Keratinocyte (primary cell): ENCODE results near the gene PYGM. TPM values are rescaled to one million over a fixed set of nuclear protein-coding genes. Genes with fewer than 3 reads are reported as not detected.

ENCODE experiments used
- DNase-seq: peaks from one replicate; pipeline ENCODE4 v3.0.0-alpha.2; 2011; ENCODE audit warnings: low read depth, missing footprints, low spot score
- FAIRE-seq: peaks from 2 replicates; lab custom pipeline; 2011; peaks lifted over from hg19 to GRCh38; lab: Jason Lieb, UNC
- H2AFZ ChIP-seq: 2 replicates; pipeline ENCODE4 v1.6.0; 2012; ENCODE audit warnings: low read length, control low read depth, inconsistent platforms; ENCODE audit not compliant: control insufficient read depth
- H3K27ac ChIP-seq: 2 replicates; pipeline ENCODE4 v1.5.1; 2011; ENCODE audit warnings: low read length; ENCODE audit not compliant: control insufficient read depth, insufficient read depth
- H3K27me3 ChIP-seq: 3 replicates; pipeline ENCODE4 v1.6.0; 2011; ENCODE audit warnings: low read length; ENCODE audit not compliant: control insufficient read depth, insufficient read depth; ENCODE audit errors: extremely low read depth
- H3K36me3 ChIP-seq, 2 experiments: 2 replicates in 1 of 2; 3 replicates in 1 of 2; pipeline ENCODE4 v1.5.1; 2011; ENCODE audit warnings: low read length in 2 of 2, mild to moderate bottlenecking in 1 of 2; ENCODE audit not compliant: control insufficient read depth in 2 of 2, insufficient read depth in 2 of 2; ENCODE audit errors: extremely low read depth in 1 of 2
- H3K4me1 ChIP-seq: 3 replicates; pipeline ENCODE4 v1.5.1; 2011; ENCODE audit warnings: low read length; ENCODE audit not compliant: control insufficient read depth, insufficient read depth; ENCODE audit errors: extremely low read depth
- H3K4me2 ChIP-seq: 3 replicates; pipeline ENCODE4 v1.6.0; 2011; ENCODE audit warnings: low read depth, low read length; ENCODE audit not compliant: control insufficient read depth, insufficient read depth; ENCODE audit errors: extremely low read depth
- H3K4me3 ChIP-seq, 3 experiments: fragments of 200-600 bp in 1 of 3; sonication (generic) in 1 of 3; 2 replicates in 2 of 3; 3 replicates in 1 of 3; pipeline ENCODE4 v1.5.1; 2011 to 2016; ENCODE audit warnings: low read length in 3 of 3, mild to moderate bottlenecking in 3 of 3, control low read depth in 2 of 3, inconsistent platforms in 1 of 3, low read depth in 1 of 3, mixed read lengths in 1 of 3, mixed run types in 1 of 3, moderate library complexity in 1 of 3; ENCODE audit not compliant: control insufficient read depth in 2 of 3, insufficient read depth in 2 of 3; ENCODE audit errors: extremely low read depth in 1 of 3
- H3K79me2 ChIP-seq: 2 replicates; pipeline ENCODE4 v1.6.0; 2012; ENCODE audit warnings: low read length; ENCODE audit not compliant: control insufficient read depth, insufficient read depth
- H3K9ac ChIP-seq: 3 replicates; pipeline ENCODE4 v1.6.0; 2011; ENCODE audit warnings: low read length; ENCODE audit not compliant: control insufficient read depth, insufficient read depth; ENCODE audit errors: extremely low read depth
- H3K9me1 ChIP-seq: 3 replicates; pipeline ENCODE4 v1.6.0; 2011; ENCODE audit warnings: low read length; ENCODE audit not compliant: control insufficient read depth, insufficient read depth; ENCODE audit errors: extremely low read depth
- H3K9me3 ChIP-seq: 2 replicates; pipeline ENCODE4 v1.5.1; 2012; ENCODE audit warnings: low read depth, low read length; ENCODE audit not compliant: control insufficient read depth
- H4K20me1 ChIP-seq: 3 replicates; pipeline ENCODE4 v1.6.0; 2011; ENCODE audit warnings: low read length; ENCODE audit not compliant: control insufficient read depth, insufficient read depth; ENCODE audit errors: extremely low read depth
- EZH2 ChIP-seq: IDR thresholded peaks from one replicate; pipeline ENCODE4 v1.6.1; 2012; ENCODE audit warnings: inconsistent platforms, mild to moderate bottlenecking, low read length, moderate library complexity
- dilution Hi-C: fragments of 300-500 bp; cut with MboI; formaldehyde crosslinking; loops from one replicate; pipeline ENCODE4 v1.7.0; 2020; ENCODE audit warnings: low sequenced_read_pairs; ENCODE audit not compliant: extremely low pct_ligation_motif_present
- polyA plus RNA-seq, 5 experiments: library from polyadenylated mRNA; depleted of rRNA in 3 of 5; stranded (reverse) in 3 of 5; stranded (forward) in 1 of 5; unstranded in 1 of 5; fragments of >200 nt; gene quantifications; 1 replicate in 1 of 5; 2 replicates in 3 of 5; 3 replicates in 1 of 5; pipeline versions ENCODE4 v1.2.1 to v1.2.3, GENCODE V29; 2011 to 2012; ENCODE audit warnings: missing spikeins in 2 of 5, low read depth in 1 of 5, low replicate concordance in 1 of 5
- TF ChIP-seq, protein P1 (sequence below), 3 experiments: IDR thresholded peaks in 1 of 3; conservative IDR thresholded peaks in 1 of 3; optimal IDR thresholded peaks in 1 of 3; 2 replicates in 2 of 3; 3 replicates in 1 of 3; pipeline versions ENCODE3 to v1.5.1; 2011; ENCODE audit warnings: low read length in 3 of 3, mild to moderate bottlenecking in 3 of 3, moderate library complexity in 2 of 3, control low read depth in 1 of 3, inconsistent platforms in 1 of 3; ENCODE audit not compliant: insufficient read depth in 2 of 3; ENCODE audit errors: extremely low read depth in 1 of 3

Gene PYGM
- polyA plus RNA-seq, 1 donor (not counting 4 experiments of a cell fraction or from before 2014, with no cell fraction given) = 0.05 TPM

GRCh38 chr11:64710418-64711137, 49.2 kb downstream of the PYGM start:
- no peak for FAIRE-seq

GRCh38 chr11:64705501-64705900, 54.3 kb downstream of the PYGM start:
- Histone ChIP-seq H3K4me2 (no peak overlapping the region), H3K9me1 (no peaks in the 10 kb centered on the region), H3K79me2 (no peaks in the 10 kb centered on the region), H3K27ac (no peak overlapping the region), H2AFZ (no peak overlapping the region), H3K9ac (no peak overlapping the region), H3K36me3 (no peaks in the 10 kb centered on the region), H4K20me1 (no peaks in the 10 kb centered on the region), H3K27me3 (peaks cover 15% of the 10 kb centered on the region), H3K9me3 (no peaks in the 10 kb centered on the region), H3K4me1 (no peaks in the 10 kb centered on the region), H3K4me3 (no peak overlapping the region)
- TF ChIP-seq, protein P1, sequence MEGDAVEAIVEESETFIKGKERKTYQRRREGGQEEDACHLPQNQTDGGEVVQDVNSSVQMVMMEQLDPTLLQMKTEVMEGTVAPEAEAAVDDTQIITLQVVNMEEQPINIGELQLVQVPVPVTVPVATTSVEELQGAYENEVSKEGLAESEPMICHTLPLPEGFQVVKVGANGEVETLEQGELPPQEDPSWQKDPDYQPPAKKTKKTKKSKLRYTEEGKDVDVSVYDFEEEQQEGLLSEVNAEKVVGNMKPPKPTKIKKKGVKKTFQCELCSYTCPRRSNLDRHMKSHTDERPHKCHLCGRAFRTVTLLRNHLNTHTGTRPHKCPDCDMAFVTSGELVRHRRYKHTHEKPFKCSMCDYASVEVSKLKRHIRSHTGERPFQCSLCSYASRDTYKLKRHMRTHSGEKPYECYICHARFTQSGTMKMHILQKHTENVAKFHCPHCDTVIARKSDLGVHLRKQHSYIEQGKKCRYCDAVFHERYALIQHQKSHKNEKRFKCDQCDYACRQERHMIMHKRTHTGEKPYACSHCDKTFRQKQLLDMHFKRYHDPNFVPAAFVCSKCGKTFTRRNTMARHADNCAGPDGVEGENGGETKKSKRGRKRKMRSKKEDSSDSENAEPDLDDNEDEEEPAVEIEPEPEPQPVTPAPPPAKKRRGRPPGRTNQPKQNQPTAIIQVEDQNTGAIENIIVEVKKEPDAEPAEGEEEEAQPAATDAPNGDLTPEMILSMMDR (optimal IDR thresholded peaks at IDR 0.05 in 1 of 3, IDR thresholded peaks at IDR 0.05 in 1 of 3, conservative IDR thresholded peaks at IDR 0.05 in 1 of 3; ENCODE audit: extremely low read depth in 1 of 3, insufficient read depth in 2 of 3, low read length in 3 of 3) = no peak
- TF ChIP-seq EZH2 = no peak
- DNase-seq (no peak), FAIRE-seq (no peak)
- dilution Hi-C loops = no loop called here

More at GRCh38 chr11:64710418-64711137, 49.2 kb downstream of the PYGM start:
- Histone ChIP-seq H3K9me3 (no peaks in the 10 kb centered on the region), H3K9ac (no peak overlapping the region), H3K36me3 (no peaks in the 10 kb centered on the region), H3K4me1 (peaks cover 4% of the 10 kb centered on the region), H3K27ac (no peak overlapping the region), H3K4me2 (no peak overlapping the region), H3K9me1 (no peaks in the 10 kb centered on the region), H3K4me3 (no peak overlapping the region), H3K27me3 (peaks cover 52% of the 10 kb centered on the region), H3K79me2 (no peaks in the 10 kb centered on the region), H2AFZ (no peak overlapping the region), H4K20me1 (no peaks in the 10 kb centered on the region)
- dilution Hi-C loops = no loop called here
- no peak for DNase-seq
- TF ChIP-seq, protein P1 (optimal IDR thresholded peaks at IDR 0.05 in 1 of 3, IDR thresholded peaks at IDR 0.05 in 1 of 3, conservative IDR thresholded peaks at IDR 0.05 in 1 of 3; ENCODE audit: extremely low read depth in 1 of 3, insufficient read depth in 2 of 3, low read length in 3 of 3) = no peak
- TF ChIP-seq EZH2 = no peak
